Neuronal stem cell (in vitro differentiated cells): ENCODE measurements around the gene TMEM130.
A peak's percentile ranks its signal among the peaks of the same experiment; 100 is the strongest.

Source experiments
- DNase-seq: peaks from one replicate; pipeline ENCODE4 v3.0.0-alpha.2; 2013; ENCODE audit warnings: low spot score
- H2AFZ ChIP-seq: one replicate; pipeline ENCODE4 v1.6.1; 2013; ENCODE audit warnings: mild to moderate bottlenecking, low read length, inconsistent platforms
- H2AK5ac ChIP-seq: 2 replicates; pipeline ENCODE4 v1.6.1; 2013; ENCODE audit warnings: low read depth, mild to moderate bottlenecking, inconsistent platforms, low read length, moderate library complexity, mixed read lengths
- H2BK120ac ChIP-seq: 2 replicates; pipeline ENCODE4 v1.6.1; 2013; ENCODE audit warnings: low read depth, mild to moderate bottlenecking, inconsistent platforms, low read length, moderate library complexity, mixed read lengths
- H2BK12ac ChIP-seq: one replicate; pipeline ENCODE4 v1.6.1; 2013; ENCODE audit warnings: low read length, inconsistent platforms
- H2BK15ac ChIP-seq: 2 replicates; pipeline ENCODE4 v1.6.1; 2013; ENCODE audit warnings: mild to moderate bottlenecking, low read length, inconsistent platforms, mixed read lengths
- H2BK5ac ChIP-seq: one replicate; pipeline ENCODE4 v1.6.1; 2013; ENCODE audit warnings: inconsistent platforms, mild to moderate bottlenecking, low read length, moderate library complexity
- H3K14ac ChIP-seq: one replicate; pipeline ENCODE4 v1.6.1; 2013; ENCODE audit warnings: low read length, inconsistent platforms
- H3K18ac ChIP-seq: 2 replicates; pipeline ENCODE4 v1.6.1; 2013; ENCODE audit warnings: low read length, inconsistent platforms
- H3K23ac ChIP-seq: 2 replicates; pipeline ENCODE4 v1.6.1; 2013; ENCODE audit warnings: low read depth, mild to moderate bottlenecking, mixed read lengths, low read length, inconsistent platforms; ENCODE audit not compliant: poor library complexity
- H3K27ac ChIP-seq: replicated peaks from 3 replicates; pipeline ENCODE4 v1.5.1; 2013; ENCODE audit warnings: low read length, inconsistent platforms
- H3K27me3 ChIP-seq, 3 experiments: 2 replicates each; pipeline ENCODE4 v1.6.1; 2013; ENCODE audit warnings: low read length in 3 of 3, mild to moderate bottlenecking in 2 of 3, inconsistent platforms in 1 of 3, low read depth in 1 of 3, mixed read lengths in 1 of 3, moderate library complexity in 1 of 3; ENCODE audit not compliant: control insufficient read depth in 3 of 3, insufficient read depth in 3 of 3
- H3K36me3 ChIP-seq, 2 donors: replicated peaks in 1 of 2; 2 replicates each; pipeline ENCODE4 v1.6.1; 2013; ENCODE audit warnings: low read length in 2 of 2; ENCODE audit not compliant: control insufficient read depth in 2 of 2, insufficient read depth in 2 of 2
- H3K4ac ChIP-seq: 2 replicates; pipeline ENCODE4 v1.6.1; 2013; ENCODE audit warnings: inconsistent platforms, mild to moderate bottlenecking, low read length, moderate library complexity
- H3K4me1 ChIP-seq, 2 donors: 1 replicate in 1 of 2; 2 replicates in 1 of 2; pipeline ENCODE4 v1.6.1; 2013; ENCODE audit warnings: low read length in 2 of 2, low read depth in 1 of 2; ENCODE audit not compliant: control insufficient read depth in 2 of 2, insufficient read depth in 1 of 2
- H3K4me2 ChIP-seq: one replicate; pipeline ENCODE4 v1.6.1; 2013; ENCODE audit warnings: mild to moderate bottlenecking, low read length, inconsistent platforms; ENCODE audit not compliant: insufficient read depth, poor library complexity, severe bottlenecking
- H3K4me3 ChIP-seq, 2 donors: 2 replicates each; pipeline ENCODE4 v1.5.1; 2013; ENCODE audit warnings: low read length in 2 of 2, mild to moderate bottlenecking in 2 of 2, inconsistent platforms in 1 of 2, moderate library complexity in 1 of 2
- H3K79me1 ChIP-seq: one replicate; pipeline ENCODE4 v1.6.1; 2013; ENCODE audit warnings: low read depth, mild to moderate bottlenecking, inconsistent platforms, low read length, moderate library complexity
- H3K9ac ChIP-seq: one replicate; pipeline ENCODE4 v1.6.1; 2013; ENCODE audit warnings: mild to moderate bottlenecking, low read depth, low read length, inconsistent platforms; ENCODE audit not compliant: poor library complexity
- H3K9me3 ChIP-seq, 2 donors: replicated peaks in 1 of 2; 2 replicates each; pipeline versions ENCODE3 to v1.6.1; 2013; ENCODE audit warnings: low read length in 2 of 2, mild to moderate bottlenecking in 2 of 2, inconsistent platforms in 1 of 2, low read depth in 1 of 2, mixed read lengths in 1 of 2, moderate library complexity in 1 of 2; ENCODE audit not compliant: control insufficient read depth in 2 of 2, insufficient read depth in 1 of 2
- H4K8ac ChIP-seq: one replicate; pipeline ENCODE4 v1.6.1; 2013; ENCODE audit warnings: low read depth, mild to moderate bottlenecking, inconsistent platforms, low read length, moderate library complexity
- H4K91ac ChIP-seq: one replicate; pipeline ENCODE4 v1.6.1; 2013; ENCODE audit warnings: low read length, low read depth, mild to moderate bottlenecking, inconsistent platforms; ENCODE audit not compliant: poor library complexity
- WGBS, 2 donors: extraction: QIAGEN DNeasy Blood & Tissue Kit; methylation state at CpG; one replicate each; pipeline ENCODE4 v1.1.7; 2013; ENCODE audit warnings: missing lambda C conversion rate in 2 of 2, mixed read lengths in 1 of 2; ENCODE audit not compliant: insufficient read length in 2 of 2, insufficient replicate concordance in 1 of 2; ENCODE audit errors: extremely low coverage in 2 of 2; 5-methylcytosine and 5-hydroxymethylcytosine counted together

Gene TMEM130

DNA sequence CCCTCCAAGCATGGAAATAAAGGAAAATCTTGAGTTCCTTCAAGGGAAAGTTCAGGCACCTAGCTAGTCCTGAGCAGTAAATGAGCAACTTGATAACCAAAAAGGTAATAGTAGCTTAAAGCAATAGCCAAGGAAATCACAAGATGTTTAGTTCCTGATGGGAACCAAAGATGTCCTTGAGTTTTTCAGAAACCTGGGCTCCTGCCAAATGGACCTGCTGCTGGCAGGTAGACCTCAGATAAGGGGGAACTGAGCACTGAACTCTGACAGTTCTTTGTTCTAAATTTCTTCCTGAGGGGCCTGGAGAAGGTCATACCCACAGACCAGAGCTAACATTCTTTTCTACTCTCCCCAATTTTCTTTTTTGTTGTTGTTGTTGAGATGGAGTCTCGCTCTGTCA is 48.5 kb downstream of the TMEM130 start:
- Histone ChIP-seq H3K9me3 (no peaks in the 10 kb centered on the region), H2BK120ac (no peak overlapping the region), H3K14ac (no peak overlapping the region), H3K36me3 (no peaks in the 10 kb centered on the region), H2AK5ac (no peak overlapping the region), H3K79me1 (no peaks in the 10 kb centered on the region), H3K18ac (no peak overlapping the region), H3K9ac (no peak overlapping the region), H2BK5ac (no peak overlapping the region), H4K8ac (no peak overlapping the region), H2AFZ (no peak overlapping the region), H3K4ac (no peak overlapping the region), H3K27ac (no peak overlapping the region), H2BK15ac (no peak overlapping the region), H3K23ac (no peak overlapping the region), H3K27me3 (no peaks in the 10 kb centered on the region), H3K4me1 (peaks cover 0 to 1% of the 10 kb centered on the region in 2 donors), H3K4me3 (no peak overlapping the region), H4K91ac (no peak overlapping the region), H3K4me2 (no peak overlapping the region), H2BK12ac (no peak overlapping the region)
- DNase-seq: no peak
- WGBS, 2 donors: no CpG with 5 or more reads among the region's 1 CpG

DNA sequence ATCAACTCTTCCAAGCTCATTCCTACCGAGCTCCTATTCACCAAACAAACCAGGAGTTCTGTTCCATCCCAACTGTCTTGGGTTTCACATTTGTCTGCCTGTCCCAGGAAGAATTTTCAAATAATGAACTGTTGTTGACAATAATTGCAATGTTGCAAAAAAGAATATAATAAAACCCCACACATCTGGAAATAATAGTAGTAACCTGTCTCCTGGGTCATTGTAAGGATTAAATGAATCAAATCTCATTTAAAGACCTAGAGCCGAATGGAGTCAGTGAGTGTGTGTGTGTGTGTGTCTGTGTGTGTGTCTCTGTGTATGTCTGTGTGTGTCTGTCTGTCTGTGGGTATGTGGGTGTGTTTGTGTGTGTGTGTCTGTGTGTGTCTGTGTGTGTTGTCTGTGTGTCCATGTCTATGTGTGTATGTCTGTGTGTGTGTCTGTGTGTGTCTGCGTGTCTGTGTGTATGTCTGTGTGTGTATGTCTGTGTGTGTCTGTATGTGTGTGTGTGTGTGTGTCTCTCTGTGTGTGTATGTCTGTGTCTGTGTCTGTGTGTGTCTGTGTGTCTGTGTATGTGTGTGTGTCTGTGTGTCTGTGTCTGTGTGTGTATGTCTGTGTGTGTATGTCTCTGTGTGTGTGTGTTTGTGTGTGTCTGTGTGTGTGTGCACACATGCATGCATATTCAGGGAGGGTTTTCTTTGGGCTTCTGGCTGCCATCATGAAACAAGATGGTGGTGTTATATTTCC is 52.7 kb downstream of the TMEM130 start:
- Histone ChIP-seq H3K27me3 (no peaks in the 10 kb centered on the region), H4K8ac (no peak overlapping the region), H2AK5ac (no peak overlapping the region), H3K18ac (no peak overlapping the region), H2AFZ (no peak overlapping the region), H3K4me2 (no peak overlapping the region), H2BK120ac (no peak overlapping the region), H2BK5ac (no peak overlapping the region), H3K4me1 (peaks cover 0 to 1% of the 10 kb centered on the region in 2 donors), H3K14ac (peak overlapping the region; percentile 72), H3K27ac (no peak overlapping the region), H3K79me1 (no peaks in the 10 kb centered on the region), H3K36me3 (no peaks in the 10 kb centered on the region), H3K4me3 (peak overlapping the region in 1 of 2 donors; percentile 68), H4K91ac (peak overlapping the region; percentile 81), H3K9me3 (no peaks in the 10 kb centered on the region), H3K23ac (no peak overlapping the region), H3K9ac (no peak overlapping the region), H2BK12ac (no peak overlapping the region), H3K4ac (no peak overlapping the region), H2BK15ac (no peak overlapping the region)
- WGBS, 2 donors: no CpG with 5 or more reads among the region's 3 CpGs
- no peak for DNase-seq

DNA sequence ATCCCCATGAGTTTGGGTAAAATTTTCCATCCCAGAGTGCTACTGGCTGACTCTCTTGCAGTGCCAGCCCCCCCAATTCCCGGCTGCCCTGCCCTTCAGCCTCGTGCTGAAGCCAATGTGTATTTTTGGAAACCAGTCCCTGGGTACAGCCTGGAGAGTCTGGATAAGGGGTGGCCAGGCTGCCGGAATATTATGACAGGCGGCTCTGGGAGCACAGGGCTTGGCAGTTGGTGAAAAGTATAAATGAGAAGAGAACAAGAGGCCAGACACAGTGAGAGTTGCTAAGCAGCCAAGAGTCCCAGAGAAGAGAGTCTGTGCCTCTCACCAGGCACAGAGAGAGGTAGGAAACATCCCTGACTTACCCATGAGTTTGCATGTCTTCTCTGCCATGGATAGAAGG is 53.6 kb downstream of the TMEM130 start:
- Histone ChIP-seq H3K14ac (no peak overlapping the region), H2BK120ac (no peak overlapping the region)

DNA sequence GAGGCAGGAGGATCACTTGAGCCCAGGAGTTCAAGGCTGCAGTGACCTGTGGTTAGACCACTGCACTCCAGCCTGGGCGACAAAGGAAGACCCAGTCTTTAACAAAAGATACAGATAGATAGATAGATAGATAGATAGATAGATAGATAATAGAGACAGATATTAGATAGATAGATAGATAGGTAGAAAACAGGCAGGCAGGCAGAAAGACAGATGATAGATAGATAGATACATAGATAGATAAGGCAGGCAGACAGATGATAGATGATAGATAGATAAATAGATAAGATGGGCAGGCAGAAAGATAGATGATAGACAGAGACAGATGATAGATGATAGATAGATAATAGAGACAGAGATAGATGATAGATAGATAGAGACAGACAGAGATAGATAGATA is 54.5 kb downstream of the TMEM130 start:
- Histone ChIP-seq H2BK120ac (no peak overlapping the region), H2BK12ac (no peak overlapping the region), H3K9me3 (peaks cover 0 to 1% of the 10 kb centered on the region in 2 donors), H3K18ac (no peak overlapping the region), H3K79me1 (peaks cover 2% of the 10 kb centered on the region), H4K8ac (no peak overlapping the region), H3K4ac (no peak overlapping the region), H3K4me1 (peaks cover 0 to 5% of the 10 kb centered on the region in 2 donors), H2BK15ac (no peak overlapping the region), H2AK5ac (no peak overlapping the region), H3K27me3 (no peaks in the 10 kb centered on the region), H2AFZ (no peak overlapping the region), H3K27ac (no peak overlapping the region), H3K14ac (no peak overlapping the region), H3K4me2 (no peak overlapping the region), H3K36me3 (no peaks in the 10 kb centered on the region), H3K23ac (no peak overlapping the region), H4K91ac (no peak overlapping the region), H3K4me3 (no peak overlapping the region), H3K9ac (no peak overlapping the region), H2BK5ac (no peak overlapping the region)
- no CpG with 5 or more reads among the region's 1 CpG for WGBS, 2 donors
- no peak for DNase-seq

More for the DNA sequence above, 53.6 kb downstream of the TMEM130 start:
- no peak overlapping the region for H3K18ac ChIP-seq
- no peak for DNase-seq
- H3K79me1 ChIP-seq: peaks cover under 1% of the 10 kb centered on the region
- H3K27me3 ChIP-seq: no peaks in the 10 kb centered on the region
- no peak overlapping the region for H2AFZ ChIP-seq
- H3K4me3 ChIP-seq: no peak overlapping the region
- no peak overlapping the region for H3K4ac ChIP-seq
- H3K23ac ChIP-seq: no peak overlapping the region
- H3K9ac ChIP-seq: no peak overlapping the region
- H4K8ac ChIP-seq: no peak overlapping the region
- no peak overlapping the region for H2BK15ac ChIP-seq
- H3K27ac ChIP-seq: no peak overlapping the region
- no CpG with 5 or more reads among the region's 4 CpGs for WGBS, 2 donors
- no peaks in the 10 kb centered on the region for H3K36me3 ChIP-seq
- no peak overlapping the region for H3K4me2 ChIP-seq
- H2BK12ac ChIP-seq: no peak overlapping the region
- H4K91ac ChIP-seq: no peak overlapping the region
- H3K9me3 ChIP-seq: no peaks in the 10 kb centered on the region
- H2AK5ac ChIP-seq: no peak overlapping the region
- H2BK5ac ChIP-seq: no peak overlapping the region
- peaks cover 0 to 1% of the 10 kb centered on the region in 2 donors for H3K4me1 ChIP-seq
